HG02943 (cell line): ENCODE results near the gene PTGDS.

Experiments
- ATAC-seq: cut with Tn5 transposase; IDR thresholded peaks from one replicate; pipeline ENCODE4 v1.9.1; 2021; ENCODE audit warnings: mild to moderate bottlenecking, low read depth, moderate library complexity; ENCODE audit not compliant: unreplicated experiment

PTGDS gene

GRCh38 chr9:136972335-136972734 is 5.0 kb upstream of the PTGDS start:
- no peak for ATAC-seq

DNA sequence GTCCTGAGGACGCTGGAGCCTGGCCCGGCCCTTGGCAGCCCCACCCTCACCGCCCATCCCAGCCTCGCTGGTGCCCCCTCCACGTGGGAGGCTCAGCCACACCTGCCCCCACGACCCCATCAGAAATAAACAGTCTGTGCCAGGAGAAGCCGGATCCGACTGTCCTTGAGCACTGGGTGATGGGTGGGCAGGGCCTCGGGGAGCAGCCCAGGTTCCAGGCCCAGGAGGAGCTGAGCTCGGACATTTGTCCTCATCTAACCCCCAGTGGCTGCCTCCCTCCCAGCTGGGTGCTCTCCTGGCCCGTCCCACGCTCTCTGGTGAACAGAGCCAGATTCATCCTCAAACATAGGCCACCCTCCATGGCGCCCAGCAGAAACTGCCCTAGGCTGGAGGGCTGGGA is 4.6 kb upstream of the PTGDS start:
- ATAC-seq, result no peak

DNA sequence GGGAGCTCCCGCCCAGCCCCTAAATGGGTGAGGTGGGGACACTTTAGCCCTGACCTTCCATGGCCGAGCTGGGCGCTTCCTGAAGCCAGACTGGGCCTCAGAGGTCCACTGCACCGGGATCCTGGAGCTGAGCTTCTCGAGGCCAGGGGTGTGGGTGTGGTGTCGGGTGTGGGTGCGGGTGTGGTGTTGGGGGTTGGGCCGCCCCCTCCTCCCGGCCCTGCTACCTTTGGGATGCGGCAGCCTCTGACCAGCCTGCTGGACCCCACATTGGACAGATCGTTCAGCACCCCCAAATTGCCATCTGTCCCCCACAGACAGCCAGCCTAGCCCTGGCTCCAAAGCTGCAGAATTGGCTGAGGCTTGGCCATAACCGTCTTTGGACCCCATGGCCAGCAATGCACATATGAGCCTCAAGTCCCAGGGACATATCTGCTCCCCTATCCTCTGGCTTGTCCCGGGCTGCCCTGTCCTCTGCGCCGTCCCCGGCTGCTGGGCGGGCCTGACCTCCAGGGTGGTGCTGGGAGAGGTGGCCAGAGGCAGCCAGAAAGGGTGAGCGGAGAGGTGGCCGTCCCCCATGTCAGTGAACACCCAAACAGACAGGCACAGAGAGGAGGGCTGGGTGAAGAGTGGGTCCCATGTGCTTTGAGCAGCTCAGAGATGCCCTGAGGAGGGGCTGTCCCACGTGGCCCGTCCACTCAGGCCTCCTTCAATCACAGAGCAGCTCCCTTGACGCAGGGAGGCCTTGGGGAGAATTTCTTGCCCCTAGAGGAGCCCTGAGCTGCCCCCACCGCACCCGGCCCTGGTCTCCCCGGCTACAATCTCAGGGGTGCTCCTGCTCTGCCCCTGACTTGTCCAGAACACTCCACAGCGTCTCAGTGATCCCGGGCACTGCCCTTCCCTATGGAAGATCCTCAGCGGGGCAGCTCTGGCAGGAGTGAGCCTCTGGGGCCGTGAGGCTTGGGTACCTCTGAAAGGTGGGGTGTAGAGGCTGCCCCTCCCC is 3.4 kb upstream of the PTGDS start:
- ATAC-seq, result no peak

GRCh38 chr9:136974817-136975535 is 2.3 kb upstream of the PTGDS start:
- no peak for ATAC-seq

DNA sequence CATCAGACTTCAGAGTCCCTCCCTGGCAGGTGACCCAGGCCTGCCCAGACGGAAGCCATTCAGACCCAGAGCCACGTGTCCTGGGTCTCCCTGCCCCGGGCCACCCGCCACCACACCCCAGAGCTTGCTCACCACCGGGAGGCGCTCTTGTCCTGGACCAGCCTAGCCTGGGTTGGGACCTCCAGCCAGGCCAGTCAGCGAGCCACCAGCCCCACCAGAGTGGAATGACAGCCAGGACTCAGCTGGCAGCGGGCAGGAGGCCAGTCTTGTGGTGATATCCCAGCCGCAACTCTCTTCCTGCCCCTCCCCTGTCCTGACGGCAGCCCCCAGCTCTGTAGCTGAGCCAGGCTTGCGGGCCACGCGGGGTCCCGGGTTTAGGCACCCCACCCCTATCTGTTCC is 1.7 kb upstream of the PTGDS start:
- ATAC-seq, result no peak

GRCh38 chr9:136977649-136978072 is 357 bp downstream of the PTGDS start:
- no peak for ATAC-seq

- no peak for ATAC-seq
Measured at GRCh38 chr9:136978073-136978864, 965 bp downstream of the PTGDS start.

- ATAC-seq, result no peak
Measured at GRCh38 chr9:136978865-136979544, 1.7 kb downstream of the PTGDS start.

DNA sequence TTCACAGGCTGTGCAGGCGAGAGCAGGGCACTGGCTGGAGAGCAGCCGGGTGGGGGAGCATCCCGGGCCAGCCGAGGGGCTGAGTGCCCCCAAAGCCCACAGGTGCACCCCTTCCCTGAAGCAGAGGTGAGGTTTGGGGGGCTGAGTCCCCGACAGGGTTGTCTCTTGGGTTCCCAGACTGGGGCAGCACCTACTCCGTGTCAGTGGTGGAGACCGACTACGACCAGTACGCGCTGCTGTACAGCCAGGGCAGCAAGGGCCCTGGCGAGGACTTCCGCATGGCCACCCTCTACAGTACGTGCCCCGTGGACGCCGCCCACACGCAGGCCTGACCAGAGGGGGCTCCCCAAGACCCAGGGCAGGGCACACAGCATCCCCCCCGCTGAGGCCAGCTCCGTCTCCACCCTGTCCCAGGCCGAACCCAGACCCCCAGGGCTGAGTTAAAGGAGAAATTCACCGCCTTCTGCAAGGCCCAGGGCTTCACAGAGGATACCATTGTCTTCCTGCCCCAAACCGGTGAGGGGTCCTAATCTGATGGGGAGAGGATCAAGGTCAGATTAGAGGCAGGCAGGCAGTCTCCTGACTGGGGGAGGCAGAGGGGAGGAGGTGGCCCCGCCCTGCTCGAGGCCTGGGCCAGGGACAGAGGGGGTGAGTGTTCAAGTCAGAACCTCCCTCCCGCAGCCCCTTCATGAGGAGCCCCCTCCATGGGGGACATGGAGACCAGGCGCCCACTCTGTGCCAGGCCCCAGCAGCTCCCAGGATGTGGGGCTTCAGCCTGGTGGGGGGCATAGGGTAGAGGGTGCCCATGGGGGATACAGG is 2.7 kb downstream of the PTGDS start:
- no peak for ATAC-seq

GRCh38 chr9:136980669-136981478 is 3.6 kb downstream of the PTGDS start:
- ATAC-seq, result no peak

DNA sequence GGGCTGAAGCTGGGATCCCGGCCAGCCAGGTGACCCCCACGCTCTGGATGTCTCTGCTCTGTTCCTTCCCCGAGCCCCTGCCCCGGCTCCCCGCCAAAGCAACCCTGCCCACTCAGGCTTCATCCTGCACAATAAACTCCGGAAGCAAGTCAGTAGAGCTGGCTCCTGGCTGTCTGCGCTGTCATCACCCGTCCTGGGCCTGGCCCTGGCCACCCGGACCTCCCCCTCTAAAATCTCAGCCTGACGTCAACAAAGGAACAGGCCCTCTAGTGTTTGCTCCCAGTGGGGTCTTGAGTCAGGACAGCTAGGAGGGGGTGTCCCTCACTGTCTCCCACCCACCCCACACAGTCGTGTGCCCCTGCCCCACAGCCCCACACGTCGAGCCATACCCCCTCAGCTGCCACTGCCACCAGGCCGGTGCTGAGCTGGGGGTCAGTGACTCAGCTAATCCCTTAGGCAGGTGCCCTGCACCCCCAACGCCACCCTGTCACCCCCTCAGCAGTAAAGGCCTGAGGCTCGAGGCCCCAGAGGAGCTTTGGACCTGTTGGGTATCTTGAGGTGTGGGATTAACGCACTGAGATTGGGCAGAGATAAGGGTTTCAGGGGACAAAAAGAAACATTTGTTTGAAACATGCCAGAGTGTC is 4.4 kb downstream of the PTGDS start:
- no peak for ATAC-seq

DNA sequence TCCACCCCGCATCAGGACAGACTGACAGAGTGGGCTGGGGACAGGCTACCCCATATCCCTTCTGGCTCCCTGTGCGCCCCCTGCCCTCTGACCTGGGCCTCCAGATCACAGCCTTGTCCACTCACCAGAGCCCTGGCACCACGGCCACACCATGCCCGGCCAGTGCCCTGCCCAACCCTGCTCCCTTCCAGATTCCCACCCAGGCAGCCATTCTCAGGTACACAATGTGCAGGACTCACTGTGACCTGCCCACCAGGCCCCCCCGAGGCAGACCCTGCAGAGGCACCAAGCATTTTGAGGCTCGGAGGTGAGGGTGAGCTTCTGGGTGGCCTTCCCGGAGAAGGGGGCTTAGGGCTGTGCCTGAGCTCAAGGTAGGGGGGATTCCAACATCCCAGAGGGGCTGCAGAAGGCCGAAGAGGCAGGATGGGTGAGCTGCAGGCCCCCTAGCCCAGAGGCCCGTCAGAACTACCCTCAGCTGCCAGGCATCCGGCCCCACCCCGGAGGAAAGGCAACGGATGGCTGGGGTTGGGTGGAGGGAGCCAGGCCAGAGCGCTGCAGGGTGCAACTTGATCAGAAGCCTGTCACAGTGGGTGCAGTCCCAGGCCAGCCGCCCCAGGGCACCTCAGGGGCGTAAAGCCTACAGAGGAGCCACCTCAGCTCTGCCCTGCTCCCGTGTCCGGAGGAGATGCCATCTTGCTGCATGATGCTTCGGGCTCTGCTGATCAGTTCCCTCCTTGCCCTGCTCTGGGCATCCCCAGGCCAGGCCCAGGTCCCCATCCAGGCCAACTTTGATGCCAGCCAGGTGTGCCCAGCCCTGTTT is 5.1 kb downstream of the PTGDS start, which contains the start of gene LCNL1:
Gene LCNL1 (plus strand): TSS at position 762 of the 820 bp plus-strand sequence. CDS start 594 bp downstream, outside the sequence.
- no peak for ATAC-seq

GRCh38 chr9:136983167-136983566 is 5.9 kb downstream of the PTGDS start:
- no peak for ATAC-seq

DNA sequence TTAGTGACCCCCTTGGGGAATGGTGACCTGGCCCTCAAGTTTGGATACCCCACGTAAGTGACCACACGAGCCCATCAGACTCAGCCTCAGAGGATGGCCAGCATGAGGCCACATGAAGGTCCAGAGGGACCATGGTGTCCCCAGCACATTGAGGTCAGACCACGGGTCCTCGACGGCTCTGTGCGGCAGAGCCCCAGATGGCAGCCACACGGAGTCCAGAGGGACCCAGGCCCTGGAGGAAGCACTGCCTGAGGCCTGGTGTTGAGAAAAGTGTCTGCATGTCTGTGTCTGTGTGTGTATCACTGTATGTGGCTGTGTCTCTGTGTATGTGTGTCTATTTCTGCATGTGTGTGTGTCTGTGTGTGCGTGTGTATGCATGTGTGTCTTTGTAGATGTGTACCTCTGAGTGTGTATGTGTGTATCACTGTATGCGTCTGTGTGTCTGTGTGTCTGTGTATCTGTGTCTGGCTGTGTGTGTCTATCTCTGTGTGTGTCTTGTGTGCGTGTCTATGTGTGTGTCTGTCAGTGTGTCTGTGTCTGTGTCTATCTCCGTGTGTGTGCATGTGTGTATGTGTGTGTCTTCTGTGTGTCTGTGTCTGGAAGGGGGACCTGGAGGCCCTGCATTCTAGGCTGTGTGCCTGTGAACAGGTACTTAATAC is 6.5 kb downstream of the PTGDS start:
- ATAC-seq, result no peak

GRCh38 chr9:136984464-136985026 is 7.2 kb downstream of the PTGDS start:
- no peak for ATAC-seq

DNA sequence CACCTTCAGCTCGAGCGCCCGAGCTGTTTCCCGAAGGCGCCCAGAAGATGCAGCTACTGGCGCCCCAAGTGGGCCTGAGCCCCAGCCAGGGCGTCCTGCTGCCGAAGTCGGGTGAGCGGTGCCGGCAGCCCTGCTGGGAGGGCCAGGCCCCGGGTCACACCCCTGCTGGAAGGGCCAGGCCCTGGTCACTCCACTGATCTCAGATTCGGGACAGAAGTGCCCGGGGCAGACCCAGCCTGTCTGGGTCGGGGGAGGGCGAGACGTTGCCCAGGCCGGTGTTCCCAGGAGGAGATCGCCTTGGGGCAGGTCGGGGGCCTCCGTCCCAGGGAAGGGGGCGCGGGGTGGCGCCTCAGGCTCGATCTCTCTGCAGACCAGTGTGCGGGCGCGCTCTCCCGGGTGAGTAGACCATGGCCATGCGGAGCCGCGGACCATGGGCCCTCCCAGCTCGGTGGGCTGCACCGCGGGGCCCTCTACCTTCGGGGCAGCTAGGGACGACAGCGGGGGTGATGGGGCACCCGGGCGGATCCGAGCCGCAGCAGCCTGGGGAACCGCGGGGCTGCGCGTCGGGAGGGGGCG is 7.8 kb downstream of the PTGDS start:
- ATAC-seq, result no peak
